KOPT-K1 (cell line): ENCODE results near the gene ABCB1.

ENCODE experiments used
- H3K27ac ChIP-seq: fragments of 200-600 bp; sonication (generic); 2 replicates; pipeline ENCODE4 v1.5.1; 2016; ENCODE audit warnings: antibody characterized with exemption, mild to moderate bottlenecking, low read depth, low read length; ENCODE audit not compliant: poor library complexity, severe bottlenecking
- H3K36me3 ChIP-seq: fragments of 200-600 bp; sonication (generic); 2 replicates; pipeline ENCODE4 v1.5.1; 2017; ENCODE audit warnings: antibody characterized with exemption, mild to moderate bottlenecking, low read length, moderate library complexity; ENCODE audit not compliant: insufficient read depth
- H3K9me3 ChIP-seq: fragments of 200-600 bp; sonication (generic); 2 replicates; pipeline ENCODE4 v1.5.1; 2017; ENCODE audit warnings: antibody characterized with exemption, low read length, mild to moderate bottlenecking; ENCODE audit not compliant: insufficient read depth, poor library complexity, severe bottlenecking

The ABCB1 gene

DNA sequence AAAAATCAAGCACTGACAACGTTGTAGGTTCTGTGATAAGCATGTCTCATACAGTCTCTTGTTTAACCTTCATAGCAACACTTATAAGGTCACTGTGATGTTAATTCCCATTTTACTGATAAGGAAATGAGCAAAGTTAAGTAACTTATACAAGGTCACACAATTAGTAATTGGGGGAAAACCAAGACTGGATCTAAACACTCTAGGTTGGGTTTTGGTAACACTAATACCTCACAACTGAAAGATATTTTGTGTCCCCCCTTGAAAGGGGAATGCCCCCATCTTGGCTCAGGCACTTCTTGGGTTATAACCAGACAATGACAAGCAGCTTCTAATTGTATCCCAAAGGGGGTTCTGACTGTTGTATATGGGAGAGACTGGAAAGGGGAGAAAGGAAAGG lies 89.2 kb downstream of the ABCB1 start:
- H3K27ac ChIP-seq, result no peak overlapping the region
- no peaks in the 10 kb centered on the region for H3K9me3 ChIP-seq
- H3K36me3 ChIP-seq, result no peaks in the 10 kb centered on the region

DNA sequence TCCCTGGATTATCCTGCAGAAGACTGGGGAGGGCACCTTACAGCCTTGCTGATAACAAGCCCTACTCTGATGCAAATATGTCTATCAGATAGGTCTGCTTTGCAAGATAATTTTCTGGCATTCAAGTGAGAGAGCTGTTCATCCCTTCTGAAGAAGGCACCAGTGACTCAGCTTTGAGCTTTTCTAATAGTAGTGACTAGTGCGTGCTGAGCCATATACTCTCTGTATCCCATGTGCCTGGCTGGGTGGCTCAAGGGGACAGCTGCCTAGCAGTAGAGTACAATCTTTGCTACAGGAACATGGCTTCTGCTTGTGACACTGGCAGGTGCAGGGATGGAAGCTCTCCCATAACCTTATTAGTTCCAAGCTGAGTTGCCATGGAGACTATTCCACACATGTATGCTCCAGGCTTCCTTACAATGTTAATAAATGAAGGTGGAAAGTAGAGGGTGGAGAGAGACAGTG lies 90.2 kb downstream of the ABCB1 start:
- Histone ChIP-seq H3K9me3 (no peaks in the 10 kb centered on the region), H3K27ac (no peak overlapping the region), H3K36me3 (no peaks in the 10 kb centered on the region)

DNA sequence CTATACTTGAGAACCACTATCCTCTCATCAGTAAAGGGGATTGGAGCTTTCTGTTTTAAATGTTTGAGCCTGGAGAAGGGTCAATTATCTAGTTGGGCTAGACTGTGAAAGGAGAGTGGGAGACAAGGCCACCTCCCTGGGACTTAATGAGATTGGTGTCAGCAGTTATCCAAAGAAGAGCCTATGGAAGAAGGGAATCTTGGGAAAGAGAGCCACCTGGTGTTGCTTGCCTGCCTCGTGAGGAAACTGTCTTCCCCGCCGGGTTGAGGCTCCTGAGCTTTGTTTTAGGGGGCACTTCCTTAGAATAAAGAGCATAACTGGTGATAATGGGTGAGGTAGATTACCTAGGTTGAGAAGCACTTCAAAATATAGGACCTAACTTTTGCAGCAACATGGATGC lies 93.2 kb downstream of the ABCB1 start:
- Histone ChIP-seq H3K36me3 (no peaks in the 10 kb centered on the region), H3K27ac (no peak overlapping the region), H3K9me3 (no peaks in the 10 kb centered on the region)

- H3K27ac ChIP-seq, result no peak overlapping the region
- H3K36me3 ChIP-seq, result no peaks in the 10 kb centered on the region
- H3K9me3 ChIP-seq, result no peaks in the 10 kb centered on the region
Measured at GRCh38 chr7:87506246-87507180, 94.2 kb downstream of the ABCB1 start.

- Histone ChIP-seq H3K9me3 (no peaks in the 10 kb centered on the region), H3K36me3 (no peaks in the 10 kb centered on the region), H3K27ac (no peak overlapping the region)
Measured at GRCh38 chr7:87505557-87506245, 95.0 kb downstream of the ABCB1 start.

GRCh38 chr7:87505122-87505521 lies 95.6 kb downstream of the ABCB1 start:
- Histone ChIP-seq H3K27ac (no peak overlapping the region), H3K36me3 (no peaks in the 10 kb centered on the region), H3K9me3 (no peaks in the 10 kb centered on the region)

DNA sequence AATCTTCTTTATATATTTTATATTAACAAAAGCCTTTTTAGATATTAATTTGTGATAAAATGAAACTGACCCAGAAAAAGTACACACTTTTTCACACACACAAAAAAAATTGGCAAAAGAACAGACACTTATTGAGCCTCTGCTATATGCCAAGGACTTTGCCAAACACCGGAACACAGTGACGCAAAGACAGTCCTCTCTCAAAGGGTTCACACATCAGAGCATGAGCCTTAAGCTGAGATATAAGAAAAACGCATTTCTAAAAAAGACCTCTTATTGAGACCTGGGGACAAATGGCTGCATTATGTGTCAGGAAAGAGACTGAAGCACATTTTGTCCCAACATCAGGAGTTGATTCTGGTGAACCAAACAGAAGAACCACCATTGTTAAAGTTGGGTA lies 101.2 kb downstream of the ABCB1 start:
- Histone ChIP-seq H3K36me3 (no peaks in the 10 kb centered on the region), H3K9me3 (no peaks in the 10 kb centered on the region), H3K27ac (no peak overlapping the region)

- no peak overlapping the region for H3K27ac ChIP-seq
- no peaks in the 10 kb centered on the region for H3K36me3 ChIP-seq
- no peaks in the 10 kb centered on the region for H3K9me3 ChIP-seq
Measured at GRCh38 chr7:87498893-87499292, 101.8 kb downstream of the ABCB1 start.

DNA sequence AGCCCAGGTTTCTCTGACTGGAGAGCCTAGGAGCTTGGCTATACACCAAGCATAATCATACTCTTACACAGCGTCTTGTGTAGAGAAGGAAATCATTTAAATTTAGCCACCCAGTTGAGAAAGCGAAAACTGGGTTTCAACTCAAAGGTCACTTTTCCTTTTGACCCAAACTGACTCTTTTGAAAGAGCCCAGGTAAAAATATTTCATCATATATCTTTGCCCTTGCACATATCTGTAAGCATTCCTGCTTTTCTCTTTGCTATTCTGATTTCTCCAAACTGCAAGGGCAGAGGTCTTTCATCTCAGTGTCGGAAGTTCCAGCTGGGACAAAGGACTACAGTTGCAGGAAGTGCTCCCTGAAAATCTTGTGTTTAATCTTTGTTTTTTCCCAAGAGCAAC lies 103.2 kb downstream of the ABCB1 start:
- Histone ChIP-seq H3K27ac (no peak overlapping the region), H3K36me3 (no peaks in the 10 kb centered on the region), H3K9me3 (no peaks in the 10 kb centered on the region)

DNA sequence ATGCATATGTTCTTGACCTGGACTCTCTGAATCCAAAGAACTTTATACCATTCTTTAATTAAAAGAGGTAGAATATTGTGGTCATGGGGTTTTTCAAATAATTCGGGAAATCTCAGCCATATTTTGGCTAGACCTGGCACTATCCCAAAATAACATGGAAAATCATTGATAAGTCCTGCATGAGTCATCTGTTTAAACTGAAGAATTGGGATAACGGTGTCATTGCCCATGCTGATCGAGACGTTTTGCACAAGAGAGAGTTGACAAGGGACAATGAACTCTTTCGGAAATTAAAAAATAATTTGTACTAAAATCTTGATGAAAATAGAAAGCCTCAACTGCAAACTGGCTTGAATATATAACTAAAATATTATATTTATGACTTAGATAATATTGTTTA lies 105.3 kb downstream of the ABCB1 start:
- no peak overlapping the region for H3K27ac ChIP-seq
- no peaks in the 10 kb centered on the region for H3K36me3 ChIP-seq
- no peaks in the 10 kb centered on the region for H3K9me3 ChIP-seq

GRCh38 chr7:87494454-87494853 lies 106.2 kb downstream of the ABCB1 start:
- H3K9me3 ChIP-seq, result no peaks in the 10 kb centered on the region
- no peak overlapping the region for H3K27ac ChIP-seq
- no peaks in the 10 kb centered on the region for H3K36me3 ChIP-seq

- H3K27ac ChIP-seq, result no peak overlapping the region
- no peaks in the 10 kb centered on the region for H3K9me3 ChIP-seq
- H3K36me3 ChIP-seq, result no peaks in the 10 kb centered on the region
Measured at GRCh38 chr7:87483131-87483530, 117.6 kb downstream of the ABCB1 start.

GRCh38 chr7:87482115-87482514 lies 118.6 kb downstream of the ABCB1 start:
- Histone ChIP-seq H3K9me3 (no peaks in the 10 kb centered on the region), H3K27ac (no peak overlapping the region), H3K36me3 (no peaks in the 10 kb centered on the region)

GRCh38 chr7:87480386-87480785 lies 120.3 kb downstream of the ABCB1 start:
- H3K9me3 ChIP-seq, result no peaks in the 10 kb centered on the region
- no peaks in the 10 kb centered on the region for H3K36me3 ChIP-seq
- no peak overlapping the region for H3K27ac ChIP-seq

DNA sequence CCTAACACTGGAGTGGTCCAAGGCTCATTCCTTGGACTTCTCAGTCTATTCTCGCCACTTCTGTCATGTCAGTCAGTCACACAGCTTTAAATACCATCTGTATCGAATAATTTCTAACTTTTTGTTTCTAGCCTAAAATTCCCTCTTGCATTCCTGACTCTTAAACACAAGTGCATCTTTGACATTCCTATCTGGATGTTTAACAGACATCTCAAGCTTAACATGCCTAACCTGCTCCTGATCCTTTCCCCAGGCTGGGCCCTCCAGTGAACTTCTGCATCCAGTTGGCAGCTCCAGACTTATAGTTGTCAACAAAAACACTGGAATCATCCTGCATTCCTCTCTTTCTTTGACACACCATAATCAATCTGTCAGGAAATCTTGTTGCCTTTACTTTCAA lies 120.7 kb downstream of the ABCB1 start:
- H3K36me3 ChIP-seq, result no peaks in the 10 kb centered on the region
- H3K27ac ChIP-seq, result no peak overlapping the region
- no peaks in the 10 kb centered on the region for H3K9me3 ChIP-seq

- Histone ChIP-seq H3K36me3 (no peaks in the 10 kb centered on the region), H3K9me3 (no peaks in the 10 kb centered on the region), H3K27ac (no peak overlapping the region)
Measured at GRCh38 chr7:87476179-87476557, 124.5 kb downstream of the ABCB1 start.
